ENCODE data around the gene FSIP1. TPM values are rescaled to one million over a fixed set of nuclear protein-coding genes. Genes with fewer than 3 reads are reported as not detected.

The FSIP1 gene
- total and polyA plus RNA-seq, 9 of the 15 experiments (the other 6 are each of a cell fraction or from before 2014, with no cell fraction given) = 0.07 to 0.51 (median 0.29) TPM

DNA sequence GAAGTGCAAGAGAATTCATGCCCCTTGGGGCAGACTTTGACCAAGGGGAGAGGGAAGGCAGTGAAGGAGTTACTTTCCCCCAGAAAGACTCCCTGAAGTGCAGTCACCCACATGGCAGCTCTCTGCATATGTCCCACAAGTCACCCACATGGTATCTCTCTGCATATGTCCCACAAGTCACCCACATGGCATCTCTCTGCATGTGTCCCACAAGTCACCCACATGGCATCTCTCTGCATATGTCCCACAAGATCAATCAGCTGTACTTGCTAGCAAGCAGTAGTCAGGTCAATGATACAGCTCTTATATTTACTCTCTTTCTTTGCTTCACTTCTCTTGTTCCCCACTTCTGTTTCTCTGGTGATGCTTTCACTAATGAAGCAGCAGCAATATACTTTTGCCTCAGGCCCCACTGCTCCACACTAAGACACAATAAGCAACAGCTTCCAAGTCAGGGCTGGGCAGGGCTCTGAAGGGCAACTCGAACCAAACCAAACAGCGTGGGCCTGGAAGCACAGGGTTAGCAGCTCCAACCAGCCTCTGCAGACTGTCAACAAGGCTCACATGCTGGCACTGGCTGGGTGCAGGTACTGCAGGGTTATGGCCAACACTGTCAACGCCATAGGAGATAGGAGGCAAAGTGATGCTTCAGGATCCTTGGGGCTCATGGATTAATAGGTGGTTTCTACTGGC, 155.0 kb downstream of the FSIP1 start (continued):
- TF ChIP-seq, protein P1, sequence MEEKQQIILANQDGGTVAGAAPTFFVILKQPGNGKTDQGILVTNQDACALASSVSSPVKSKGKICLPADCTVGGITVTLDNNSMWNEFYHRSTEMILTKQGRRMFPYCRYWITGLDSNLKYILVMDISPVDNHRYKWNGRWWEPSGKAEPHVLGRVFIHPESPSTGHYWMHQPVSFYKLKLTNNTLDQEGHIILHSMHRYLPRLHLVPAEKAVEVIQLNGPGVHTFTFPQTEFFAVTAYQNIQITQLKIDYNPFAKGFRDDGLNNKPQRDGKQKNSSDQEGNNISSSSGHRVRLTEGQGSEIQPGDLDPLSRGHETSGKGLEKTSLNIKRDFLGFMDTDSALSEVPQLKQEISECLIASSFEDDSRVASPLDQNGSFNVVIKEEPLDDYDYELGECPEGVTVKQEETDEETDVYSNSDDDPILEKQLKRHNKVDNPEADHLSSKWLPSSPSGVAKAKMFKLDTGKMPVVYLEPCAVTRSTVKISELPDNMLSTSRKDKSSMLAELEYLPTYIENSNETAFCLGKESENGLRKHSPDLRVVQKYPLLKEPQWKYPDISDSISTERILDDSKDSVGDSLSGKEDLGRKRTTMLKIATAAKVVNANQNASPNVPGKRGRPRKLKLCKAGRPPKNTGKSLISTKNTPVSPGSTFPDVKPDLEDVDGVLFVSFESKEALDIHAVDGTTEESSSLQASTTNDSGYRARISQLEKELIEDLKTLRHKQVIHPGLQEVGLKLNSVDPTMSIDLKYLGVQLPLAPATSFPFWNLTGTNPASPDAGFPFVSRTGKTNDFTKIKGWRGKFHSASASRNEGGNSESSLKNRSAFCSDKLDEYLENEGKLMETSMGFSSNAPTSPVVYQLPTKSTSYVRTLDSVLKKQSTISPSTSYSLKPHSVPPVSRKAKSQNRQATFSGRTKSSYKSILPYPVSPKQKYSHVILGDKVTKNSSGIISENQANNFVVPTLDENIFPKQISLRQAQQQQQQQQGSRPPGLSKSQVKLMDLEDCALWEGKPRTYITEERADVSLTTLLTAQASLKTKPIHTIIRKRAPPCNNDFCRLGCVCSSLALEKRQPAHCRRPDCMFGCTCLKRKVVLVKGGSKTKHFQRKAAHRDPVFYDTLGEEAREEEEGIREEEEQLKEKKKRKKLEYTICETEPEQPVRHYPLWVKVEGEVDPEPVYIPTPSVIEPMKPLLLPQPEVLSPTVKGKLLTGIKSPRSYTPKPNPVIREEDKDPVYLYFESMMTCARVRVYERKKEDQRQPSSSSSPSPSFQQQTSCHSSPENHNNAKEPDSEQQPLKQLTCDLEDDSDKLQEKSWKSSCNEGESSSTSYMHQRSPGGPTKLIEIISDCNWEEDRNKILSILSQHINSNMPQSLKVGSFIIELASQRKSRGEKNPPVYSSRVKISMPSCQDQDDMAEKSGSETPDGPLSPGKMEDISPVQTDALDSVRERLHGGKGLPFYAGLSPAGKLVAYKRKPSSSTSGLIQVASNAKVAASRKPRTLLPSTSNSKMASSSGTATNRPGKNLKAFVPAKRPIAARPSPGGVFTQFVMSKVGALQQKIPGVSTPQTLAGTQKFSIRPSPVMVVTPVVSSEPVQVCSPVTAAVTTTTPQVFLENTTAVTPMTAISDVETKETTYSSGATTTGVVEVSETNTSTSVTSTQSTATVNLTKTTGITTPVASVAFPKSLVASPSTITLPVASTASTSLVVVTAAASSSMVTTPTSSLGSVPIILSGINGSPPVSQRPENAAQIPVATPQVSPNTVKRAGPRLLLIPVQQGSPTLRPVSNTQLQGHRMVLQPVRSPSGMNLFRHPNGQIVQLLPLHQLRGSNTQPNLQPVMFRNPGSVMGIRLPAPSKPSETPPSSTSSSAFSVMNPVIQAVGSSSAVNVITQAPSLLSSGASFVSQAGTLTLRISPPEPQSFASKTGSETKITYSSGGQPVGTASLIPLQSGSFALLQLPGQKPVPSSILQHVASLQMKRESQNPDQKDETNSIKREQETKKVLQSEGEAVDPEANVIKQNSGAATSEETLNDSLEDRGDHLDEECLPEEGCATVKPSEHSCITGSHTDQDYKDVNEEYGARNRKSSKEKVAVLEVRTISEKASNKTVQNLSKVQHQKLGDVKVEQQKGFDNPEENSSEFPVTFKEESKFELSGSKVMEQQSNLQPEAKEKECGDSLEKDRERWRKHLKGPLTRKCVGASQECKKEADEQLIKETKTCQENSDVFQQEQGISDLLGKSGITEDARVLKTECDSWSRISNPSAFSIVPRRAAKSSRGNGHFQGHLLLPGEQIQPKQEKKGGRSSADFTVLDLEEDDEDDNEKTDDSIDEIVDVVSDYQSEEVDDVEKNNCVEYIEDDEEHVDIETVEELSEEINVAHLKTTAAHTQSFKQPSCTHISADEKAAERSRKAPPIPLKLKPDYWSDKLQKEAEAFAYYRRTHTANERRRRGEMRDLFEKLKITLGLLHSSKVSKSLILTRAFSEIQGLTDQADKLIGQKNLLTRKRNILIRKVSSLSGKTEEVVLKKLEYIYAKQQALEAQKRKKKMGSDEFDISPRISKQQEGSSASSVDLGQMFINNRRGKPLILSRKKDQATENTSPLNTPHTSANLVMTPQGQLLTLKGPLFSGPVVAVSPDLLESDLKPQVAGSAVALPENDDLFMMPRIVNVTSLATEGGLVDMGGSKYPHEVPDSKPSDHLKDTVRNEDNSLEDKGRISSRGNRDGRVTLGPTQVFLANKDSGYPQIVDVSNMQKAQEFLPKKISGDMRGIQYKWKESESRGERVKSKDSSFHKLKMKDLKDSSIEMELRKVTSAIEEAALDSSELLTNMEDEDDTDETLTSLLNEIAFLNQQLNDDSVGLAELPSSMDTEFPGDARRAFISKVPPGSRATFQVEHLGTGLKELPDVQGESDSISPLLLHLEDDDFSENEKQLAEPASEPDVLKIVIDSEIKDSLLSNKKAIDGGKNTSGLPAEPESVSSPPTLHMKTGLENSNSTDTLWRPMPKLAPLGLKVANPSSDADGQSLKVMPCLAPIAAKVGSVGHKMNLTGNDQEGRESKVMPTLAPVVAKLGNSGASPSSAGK (IDR thresholded peaks at IDR 0.05) = no peak

Measured in K562 (cell line).